ENCODE results near the gene NRSN2.
A peak's percentile ranks its signal among the peaks of the same experiment; 100 is the strongest.

The NRSN2 gene

GRCh38 chr20:356745-357144, 9.8 kb downstream of the NRSN2 start:
- Histone ChIP-seq H3K36me3 (ENCODE audit: control insufficient read depth, insufficient read depth, low read length) (no peaks in the 10 kb centered on the region), H3K4me3 (replicated peaks; ENCODE audit: low read depth, low read length) (no peak overlapping the region), H3K27me3 (replicated peaks; ENCODE audit: control insufficient read depth, insufficient read depth, low read length) (no peaks in the 10 kb centered on the region)
- TF ChIP-seq CTCF (IDR thresholded peaks at IDR 0.05; ENCODE audit: insufficient read depth, low read length, poor library complexity, severe bottlenecking) = no peak
- no peak for DNase-seq (ENCODE audit: extremely low read depth, insufficient read length)

DNA sequence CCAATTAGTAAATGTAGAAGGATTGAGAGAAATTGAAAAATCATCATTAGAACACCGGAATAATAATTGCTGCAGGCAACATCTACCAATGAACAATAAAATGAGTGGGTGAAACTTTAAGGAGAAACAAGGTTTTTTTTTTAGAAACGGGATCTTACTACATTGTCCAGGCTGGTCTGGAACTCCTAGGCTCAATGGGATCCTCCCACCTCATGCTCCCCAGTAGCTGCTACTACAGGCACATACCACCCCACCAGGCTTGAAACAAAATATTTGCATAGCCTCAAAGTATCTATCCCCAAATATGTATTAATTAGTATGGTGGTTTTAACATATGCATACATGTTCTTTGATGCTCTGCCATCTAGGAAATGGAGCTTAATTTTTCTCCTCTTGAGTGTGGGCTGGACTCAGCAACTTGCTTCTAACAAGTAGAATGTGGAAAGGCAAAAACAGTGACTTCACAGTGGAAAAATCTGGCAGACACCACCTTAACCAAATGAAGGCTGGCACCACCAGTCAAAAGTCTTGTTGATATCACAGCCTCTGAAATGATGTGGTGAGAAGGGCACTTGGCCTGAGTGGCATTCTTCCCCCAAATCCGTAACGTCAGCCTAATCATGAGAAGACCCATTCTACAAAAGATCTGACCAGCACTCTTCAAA, 12.1 kb downstream of the NRSN2 start:
- Histone ChIP-seq H3K4me3 (replicated peaks; ENCODE audit: low read depth, low read length) (no peak overlapping the region), H3K27me3 (replicated peaks; ENCODE audit: control insufficient read depth, insufficient read depth, low read length) (no peaks in the 10 kb centered on the region), H3K36me3 (ENCODE audit: control insufficient read depth, insufficient read depth, low read length) (no peaks in the 10 kb centered on the region)
- TF ChIP-seq CTCF (IDR thresholded peaks at IDR 0.05; ENCODE audit: insufficient read depth, low read length, poor library complexity, severe bottlenecking) = no peak
- DNase-seq (ENCODE audit: extremely low read depth, insufficient read length) = no peak

DNA sequence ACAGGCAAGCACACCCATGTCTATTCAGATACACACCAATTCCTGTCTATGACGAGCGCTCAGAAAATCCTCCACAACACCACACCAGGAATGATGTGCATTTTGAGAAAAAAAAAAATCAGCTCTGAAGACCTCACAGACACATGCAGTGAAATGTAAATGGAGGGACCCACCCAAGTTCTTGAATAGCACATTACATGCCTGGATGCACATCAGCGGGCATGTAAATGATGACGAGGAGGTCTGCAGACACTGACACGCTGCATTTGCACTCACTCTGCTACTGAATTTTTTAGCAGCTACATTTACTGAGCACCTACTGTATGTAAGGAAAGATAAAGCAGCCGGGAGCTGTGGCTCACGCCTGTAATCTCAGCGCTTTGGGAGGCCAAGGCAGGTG, 14.7 kb downstream of the NRSN2 start:
- no peaks in the 10 kb centered on the region for H3K36me3 ChIP-seq (ENCODE audit: control insufficient read depth, insufficient read depth, low read length)
- DNase-seq (ENCODE audit: extremely low read depth, insufficient read length) = no peak
- H3K4me3 ChIP-seq (replicated peaks; ENCODE audit: low read depth, low read length) = no peak overlapping the region
- H3K27me3 ChIP-seq (replicated peaks; ENCODE audit: control insufficient read depth, insufficient read depth, low read length) = no peaks in the 10 kb centered on the region
- TF ChIP-seq CTCF (IDR thresholded peaks at IDR 0.05; ENCODE audit: insufficient read depth, low read length, poor library complexity, severe bottlenecking) = no peak

DNA sequence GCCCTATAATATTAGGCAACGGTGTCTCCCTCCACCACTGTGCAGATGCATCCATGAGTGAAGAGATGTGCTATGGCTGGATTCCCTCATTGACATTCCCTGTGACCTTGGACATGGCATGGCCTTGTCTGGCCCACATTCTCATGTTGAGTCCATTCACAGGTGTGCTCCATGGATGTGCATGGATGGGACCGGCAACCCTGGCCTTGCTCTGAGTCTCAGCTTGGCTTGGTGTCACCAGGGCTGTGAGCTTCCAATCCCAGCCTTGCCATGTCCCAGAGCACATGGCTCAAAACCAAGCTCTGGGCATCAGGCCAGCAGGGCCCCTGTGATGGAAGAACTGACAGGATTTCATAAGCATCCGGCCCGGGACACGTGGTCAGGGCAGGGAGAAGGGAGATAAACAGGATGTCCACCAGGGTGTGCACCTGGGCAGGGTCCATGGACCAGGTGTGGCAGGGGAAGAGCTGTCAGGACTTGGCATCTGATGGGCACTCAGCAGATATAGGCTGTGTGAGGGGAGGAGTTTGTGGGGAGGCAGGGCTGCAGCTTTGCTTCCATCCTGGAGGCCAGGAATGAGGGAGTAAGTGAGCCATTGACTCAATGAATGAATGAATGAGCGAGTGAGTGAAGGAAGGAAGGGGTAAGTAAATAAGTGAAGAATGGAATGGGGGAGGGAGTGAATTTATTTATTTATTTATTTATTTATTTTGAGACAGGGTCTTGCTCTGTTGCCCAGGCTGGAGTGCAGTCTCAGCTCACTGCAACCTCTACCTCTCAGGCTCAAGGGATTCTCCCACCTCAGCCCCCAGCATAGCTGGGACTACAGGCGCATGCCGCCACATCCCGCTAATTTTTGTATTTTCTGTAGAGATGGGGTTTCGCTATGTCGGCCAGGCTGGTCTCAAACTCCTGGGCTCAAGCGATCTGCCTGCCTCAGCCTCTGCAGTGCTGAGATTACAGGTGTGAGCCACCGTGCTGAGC, 15.7 kb downstream of the NRSN2 start:
- peak; percentile 22 for TF ChIP-seq CTCF (IDR thresholded peaks at IDR 0.05; ENCODE audit: insufficient read depth, low read length, poor library complexity, severe bottlenecking)
- peak; percentile 45 for DNase-seq (ENCODE audit: extremely low read depth, insufficient read length)
- no peaks in the 10 kb centered on the region for H3K27me3 ChIP-seq (replicated peaks; ENCODE audit: control insufficient read depth, insufficient read depth, low read length)
- H3K4me3 ChIP-seq (replicated peaks; ENCODE audit: low read depth, low read length) = no peak overlapping the region
- H3K36me3 ChIP-seq (ENCODE audit: control insufficient read depth, insufficient read depth, low read length) = no peaks in the 10 kb centered on the region

DNA sequence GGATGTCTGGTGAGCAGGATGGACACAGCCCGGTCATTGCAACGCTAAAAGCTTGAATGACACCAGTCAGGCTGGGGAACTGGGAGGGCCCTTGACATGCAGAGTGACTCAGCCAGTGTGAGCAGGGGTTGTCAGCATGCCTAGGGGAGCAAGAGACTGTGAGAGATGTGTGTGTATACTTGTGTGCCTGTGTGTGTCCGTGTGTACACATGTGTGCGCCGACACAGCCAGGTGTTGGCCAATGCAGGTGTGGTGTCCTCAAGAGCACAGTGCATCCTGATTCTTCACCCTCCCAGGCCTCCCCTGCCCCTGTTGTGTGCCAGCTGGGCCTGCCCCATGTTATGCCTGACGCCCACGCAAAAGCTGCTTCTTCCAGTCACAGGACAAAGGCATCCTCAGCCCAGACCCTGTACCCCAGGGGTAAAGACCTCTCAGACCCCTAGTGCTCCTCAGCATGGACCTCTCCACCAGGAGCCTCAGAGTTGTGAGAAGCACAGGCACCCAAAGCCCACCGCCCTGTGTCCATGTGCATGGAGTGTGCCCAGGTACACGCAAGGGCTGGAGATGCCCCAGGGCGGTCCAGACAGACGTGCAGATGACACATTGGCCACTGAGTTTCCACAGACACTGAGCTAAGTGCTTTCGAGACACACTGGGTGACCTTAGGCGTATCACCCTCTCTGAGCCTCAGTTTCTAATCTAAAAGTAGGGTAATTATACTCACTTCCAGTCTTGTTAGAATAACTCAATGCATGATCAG, 16.6 kb downstream of the NRSN2 start:
- TF ChIP-seq CTCF (IDR thresholded peaks at IDR 0.05; ENCODE audit: insufficient read depth, low read length, poor library complexity, severe bottlenecking) = no peak
- no peaks in the 10 kb centered on the region for H3K36me3 ChIP-seq (ENCODE audit: control insufficient read depth, insufficient read depth, low read length)
- no peaks in the 10 kb centered on the region for H3K27me3 ChIP-seq (replicated peaks; ENCODE audit: control insufficient read depth, insufficient read depth, low read length)
- H3K4me3 ChIP-seq (replicated peaks; ENCODE audit: low read depth, low read length) = no peak overlapping the region
- DNase-seq (ENCODE audit: extremely low read depth, insufficient read length) = no peak

All from GM06990 (cell line).